Prostate gland (tissue), 2 donors: ENCODE results near the gene MAP3K15. TPM values are rescaled to one million over a fixed set of nuclear protein-coding genes. Genes with fewer than 3 reads are reported as not detected.
A peak's percentile ranks its signal among the peaks of the same experiment; 100 is the strongest.

Experiments
- DNase-seq: peaks from one replicate; pipeline ENCODE4 v3.0.0-alpha.2; 2019; ENCODE audit warnings: low spot score
- H3K27ac ChIP-seq, 2 donors: fragments of 200-600 bp; sonication (generic); 2 replicates each; pipeline ENCODE4 v1.5.1; 2017 to 2019
- H3K27me3 ChIP-seq: fragments of 200-600 bp; sonication (generic); replicated peaks from 2 replicates; pipeline ENCODE4 v1.5.1; 2019; ENCODE audit not compliant: insufficient read depth
- H3K36me3 ChIP-seq, 2 donors: fragments of 200-600 bp; sonication (generic); 1 replicate in 1 of 2; 2 replicates in 1 of 2; pipeline versions ENCODE4 v1.5.1 to v1.8.1; 2017 to 2019
- H3K4me1 ChIP-seq: fragments of 200-600 bp; sonication (generic); replicated peaks from 2 replicates; pipeline ENCODE4 v1.5.1; 2019
- H3K4me3 ChIP-seq, 2 donors: fragments of 200-600 bp; sonication (generic); 2 replicates each; pipeline ENCODE4 v1.5.1; 2017 to 2019
- H3K9me3 ChIP-seq: fragments of 200-600 bp; sonication (generic); 2 replicates; pipeline ENCODE4 v1.5.1; 2017
- CTCF ChIP-seq, 4 experiments: fragments of 200-600 bp in 2 of 4; fragments of 450-650 bp in 2 of 4; sonication (generic) in 2 of 4; IDR thresholded peaks; 1 replicate in 3 of 4; 2 replicates in 1 of 4; pipeline ENCODE4 v1.5.1; 2016 to 2019; ENCODE audit warnings: antibody characterized with exemption in 4 of 4, mild to moderate bottlenecking in 2 of 4, moderate library complexity in 2 of 4
- POLR2A ChIP-seq: fragments of 450-650 bp; IDR thresholded peaks from one replicate; pipeline ENCODE4 v1.6.1; 2016; ENCODE audit warnings: antibody characterized with exemption, mild to moderate bottlenecking
- POLR2AphosphoS5 ChIP-seq: sonication (generic); formaldehyde crosslinking; IDR thresholded peaks from one replicate; pipeline ENCODE4 v1.6.1; 2017; ENCODE audit warnings: antibody characterized with exemption
- WGBS: methylation state at CpG from one replicate; pipeline ENCODE4 v1.1.5; 2018; 5-methylcytosine and 5-hydroxymethylcytosine counted together
- intact Hi-C: fragments of 100-400 bp; cut with DNase I; formaldehyde crosslinking; loops from one replicate; pipeline ENCODE4 v1.14.2; 2022
- total RNA-seq, 2 donors: library from RNA; depleted of rRNA; stranded (reverse); fragments of >200 nt; gene quantifications; one replicate each; pipeline ENCODE4 v1.1.0, GENCODE V29; 2016

Gene MAP3K15
- total RNA-seq, 2 donors from 2014 or later: 0.09 to 1.4 TPM

- H3K27me3 ChIP-seq: no peaks in the 10 kb centered on the region
- H3K9me3 ChIP-seq: no peaks in the 10 kb centered on the region
- no peak overlapping the region for H3K27ac ChIP-seq
- intact Hi-C loops: no loop called here
- H3K4me3 ChIP-seq: no peak overlapping the region
- TF ChIP-seq POLR2AphosphoS5 (no peak), CTCF (IDR thresholded peaks at IDR 0.05) (no peak), POLR2A (no peak)
- no peaks in the 10 kb centered on the region for H3K4me1 ChIP-seq
- H3K36me3 ChIP-seq: no peaks in the 10 kb centered on the region
- WGBS: 92% methylated on average over 8 of the region's 8 CpGs
- DNase-seq: no peak
These were observed 164.3 kb downstream of the MAP3K15 start for GRCh38 chrX:19350941-19351384.

GRCh38 chrX:19349264-19349663, 166.0 kb downstream of the MAP3K15 start:
- H3K4me3 ChIP-seq: no peak overlapping the region
- H3K27ac ChIP-seq: no peak overlapping the region
- DNase-seq: no peak
- H3K9me3 ChIP-seq: no peaks in the 10 kb centered on the region
- H3K36me3 ChIP-seq: no peaks in the 10 kb centered on the region
- no peaks in the 10 kb centered on the region for H3K27me3 ChIP-seq
- intact Hi-C loops: loop anchor here (10.0 kb wide), 1 partner anchor 364 kb away; the partner anchor contains the start of gene PHKA2
- 86% methylated on average over 2 of the region's 2 CpGs for WGBS
- H3K4me1 ChIP-seq: no peaks in the 10 kb centered on the region
- TF ChIP-seq CTCF (IDR thresholded peaks at IDR 0.05): no peak
- TF ChIP-seq POLR2AphosphoS5: no peak
- no peak for TF ChIP-seq POLR2A

- Histone ChIP-seq H3K27ac (no peak overlapping the region), H3K36me3 (no peaks in the 10 kb centered on the region), H3K9me3 (no peaks in the 10 kb centered on the region), H3K4me1 (no peaks in the 10 kb centered on the region), H3K27me3 (no peaks in the 10 kb centered on the region), H3K4me3 (no peak overlapping the region)
- intact Hi-C loops: loop anchor here (10.0 kb wide), 1 partner anchor 363 kb away; the partner anchor contains the start of gene PHKA2
- TF ChIP-seq POLR2AphosphoS5: no peak
- TF ChIP-seq POLR2A: no peak
- no peak for TF ChIP-seq CTCF (IDR thresholded peaks at IDR 0.05)
- no peak for DNase-seq
- WGBS: 82% methylated on average over 3 of the region's 3 CpGs
These were observed 167.4 kb downstream of the MAP3K15 start for GRCh38 chrX:19347916-19348315.

GRCh38 chrX:19344661-19345060, 170.6 kb downstream of the MAP3K15 start:
- peak overlapping the region in 1 of 2 donors; percentile 88 for H3K27ac ChIP-seq
- H3K4me3 ChIP-seq: peak overlapping the region; percentile 61 to 64
- intact Hi-C loops: loop anchor here (10.0 kb wide), 1 partner anchor 360 kb away; the partner anchor contains the start of gene PHKA2
- H3K27me3 ChIP-seq: no peaks in the 10 kb centered on the region
- H3K9me3 ChIP-seq: no peaks in the 10 kb centered on the region
- no peak for DNase-seq
- 3% methylated on average over 10 of the region's 10 CpGs for WGBS
- H3K36me3 ChIP-seq: no peaks in the 10 kb centered on the region
- TF ChIP-seq CTCF (IDR thresholded peaks at IDR 0.05): no peak
- TF ChIP-seq POLR2A: no peak
- no peak for TF ChIP-seq POLR2AphosphoS5
- H3K4me1 ChIP-seq: no peaks in the 10 kb centered on the region
